ENCODE data around the gene PIGM.

GRCh38 chr1:159999204-159999603 lies 32.6 kb downstream of the PIGM start:
- TF ChIP-seq CTCF (IDR thresholded peaks at IDR 0.05): no peak
- TF ChIP-seq POLR2A (IDR thresholded peaks at IDR 0.05): no peak

Measured in right lobe of liver (tissue), 4 donors.